HG03432 (cell line): ENCODE data around the gene PLXNB1.

Experiments
- ATAC-seq: cut with Tn5 transposase; IDR thresholded peaks from one replicate; pipeline ENCODE4 v1.9.1; 2021; ENCODE audit warnings: mild to moderate bottlenecking, moderate library complexity; ENCODE audit not compliant: unreplicated experiment

The PLXNB1 gene

DNA sequence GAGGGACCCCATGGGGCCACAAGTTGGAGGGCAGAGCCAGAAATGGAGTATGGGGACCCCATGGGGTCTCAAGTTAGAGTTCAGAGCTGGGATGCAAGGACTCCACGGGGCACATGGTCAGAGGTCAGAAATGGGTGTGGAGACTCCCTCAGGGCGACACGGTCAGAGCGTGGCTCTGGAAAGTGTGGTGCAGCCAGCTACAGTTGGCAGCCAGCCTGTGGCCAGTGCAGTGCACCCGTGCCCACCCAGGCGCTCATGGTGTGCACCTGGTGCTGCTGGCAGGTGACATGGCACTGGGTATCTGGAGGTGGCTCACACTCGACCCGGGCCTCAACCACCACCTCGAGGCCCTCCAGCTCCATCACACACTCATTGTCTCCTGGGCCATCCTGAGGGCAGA lies 11.2 kb downstream of the PLXNB1 start:
- ATAC-seq: no peak

DNA sequence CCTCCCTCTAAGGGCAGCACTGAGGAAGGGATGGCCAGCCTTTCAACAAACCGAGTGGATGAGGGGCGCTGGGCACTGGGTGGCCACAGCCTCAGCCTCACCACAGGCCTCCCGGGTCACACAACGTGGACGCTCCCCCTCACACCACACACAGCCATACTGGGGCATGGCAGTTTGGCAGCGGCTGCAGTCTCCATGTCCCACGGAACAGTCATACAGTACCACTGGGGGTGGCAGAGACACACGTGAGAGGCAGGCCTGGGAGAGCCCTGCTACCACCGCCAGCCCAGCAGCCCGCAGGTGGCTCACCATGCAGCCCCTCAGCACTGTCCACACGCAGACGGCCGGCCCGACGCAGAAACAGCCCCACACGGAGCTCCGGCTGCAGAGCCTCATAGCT lies 11.7 kb downstream of the PLXNB1 start:
- ATAC-seq: no peak

GRCh38 chr3:48417529-48418108 lies 12.3 kb downstream of the PLXNB1 start:
- ATAC-seq: no peak

DNA sequence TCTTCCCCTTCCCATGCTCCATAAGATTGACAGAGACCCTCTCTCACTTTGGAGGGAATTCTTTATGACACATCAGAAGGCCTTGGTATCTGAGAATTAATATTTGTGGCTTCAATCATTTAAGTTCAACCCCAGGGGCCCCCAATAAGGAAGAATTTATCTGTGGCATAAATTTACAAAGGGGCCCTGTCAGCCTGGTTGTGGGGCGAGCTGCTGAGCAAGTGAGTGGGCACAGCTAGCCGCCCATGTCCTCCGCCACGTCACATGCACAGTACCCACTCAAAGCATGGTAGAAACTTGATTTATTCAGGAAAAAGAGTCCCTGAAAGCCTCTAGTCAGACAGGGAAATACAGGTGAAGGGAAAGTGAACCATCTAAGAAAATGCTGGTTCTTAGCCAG lies 13.3 kb downstream of the PLXNB1 start:
- no peak for ATAC-seq

- ATAC-seq: no peak
These were observed 13.8 kb downstream of the PLXNB1 start for GRCh38 chr3:48416091-48416505.

- ATAC-seq: no peak
These were observed 14.5 kb downstream of the PLXNB1 start for GRCh38 chr3:48415251-48415953.

- ATAC-seq: no peak
These were observed 15.3 kb downstream of the PLXNB1 start for GRCh38 chr3:48414376-48415250.

GRCh38 chr3:48413611-48414010 lies 16.3 kb downstream of the PLXNB1 start:
- no peak for ATAC-seq

DNA sequence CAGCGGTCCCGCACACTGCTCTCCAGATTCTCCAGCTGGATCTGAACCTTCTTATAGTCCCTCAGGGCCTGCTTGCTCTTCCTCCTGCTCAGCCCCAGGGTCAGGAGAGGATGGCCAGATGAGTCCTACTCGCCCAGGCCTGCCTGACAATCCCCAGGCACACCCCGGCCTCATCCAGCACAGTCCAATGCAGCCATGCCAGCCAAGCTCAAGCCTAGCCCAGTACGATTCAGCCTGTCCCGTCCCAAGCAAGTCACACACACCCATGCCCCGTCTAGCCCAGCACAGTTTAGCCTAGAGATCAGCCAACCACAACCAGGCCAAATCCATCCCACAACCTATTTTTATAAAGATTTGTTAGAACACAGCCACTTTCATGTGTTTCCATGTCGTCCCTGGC lies 16.8 kb downstream of the PLXNB1 start:
- no peak for ATAC-seq

DNA sequence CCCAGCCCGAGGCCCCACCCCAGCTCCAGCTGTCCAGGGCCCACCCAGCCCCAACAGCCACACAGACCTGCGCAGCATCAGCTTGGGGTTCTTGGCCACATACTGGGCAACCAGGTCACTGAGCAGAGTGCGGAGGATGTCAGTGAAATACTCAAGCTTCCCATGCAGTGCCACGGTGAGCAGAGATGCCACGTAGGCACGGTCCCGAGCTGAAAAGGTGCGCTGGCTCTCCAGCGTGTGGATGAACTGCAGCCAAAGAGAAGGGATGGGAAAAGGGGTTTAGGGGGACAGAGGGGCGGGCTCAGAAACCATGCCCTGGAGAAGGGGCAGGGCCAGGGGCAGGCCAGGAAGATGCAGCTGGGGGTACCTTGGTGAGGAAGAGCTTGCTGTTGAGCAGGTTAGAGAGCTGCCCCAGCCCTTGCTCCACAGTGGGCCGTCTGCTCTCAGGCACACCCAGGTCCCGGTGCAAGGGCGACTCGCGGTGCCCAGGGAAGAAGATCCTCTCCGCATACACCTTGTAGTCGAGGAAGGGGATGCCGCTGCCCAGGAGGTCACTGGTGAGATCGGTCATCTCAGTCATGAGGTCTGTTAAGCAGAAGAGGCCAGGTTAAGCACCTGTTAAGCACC lies 17.4 kb downstream of the PLXNB1 start:
- no peak for ATAC-seq

GRCh38 chr3:48411606-48412374 lies 18.1 kb downstream of the PLXNB1 start:
- ATAC-seq: no peak

DNA sequence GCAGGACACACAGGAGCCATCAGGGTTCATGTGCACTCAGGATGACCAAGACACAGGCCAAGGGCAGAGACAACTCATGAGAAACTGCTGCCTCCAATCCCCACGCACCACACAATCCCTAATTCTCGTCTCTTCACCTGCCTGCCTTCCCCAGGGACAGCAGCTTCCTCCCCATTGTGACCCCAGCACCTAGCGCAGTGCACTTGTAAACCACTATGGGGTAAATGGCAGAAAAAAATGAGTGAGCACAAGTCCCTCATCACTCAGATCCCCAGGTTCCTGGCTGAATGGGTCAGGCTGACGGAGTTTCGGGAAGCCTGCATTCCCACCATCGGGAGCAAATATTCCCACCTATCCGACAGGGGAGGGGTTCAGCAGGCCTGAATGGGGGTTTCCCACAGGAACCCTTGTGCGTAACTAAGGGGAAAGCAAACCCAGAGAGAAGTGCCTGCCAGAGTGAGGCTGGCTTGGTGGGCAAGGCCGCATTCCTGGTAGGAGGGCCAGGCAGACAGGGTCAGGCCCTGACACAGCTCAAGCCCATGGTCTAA lies 18.8 kb downstream of the PLXNB1 start:
- ATAC-seq: no peak

DNA sequence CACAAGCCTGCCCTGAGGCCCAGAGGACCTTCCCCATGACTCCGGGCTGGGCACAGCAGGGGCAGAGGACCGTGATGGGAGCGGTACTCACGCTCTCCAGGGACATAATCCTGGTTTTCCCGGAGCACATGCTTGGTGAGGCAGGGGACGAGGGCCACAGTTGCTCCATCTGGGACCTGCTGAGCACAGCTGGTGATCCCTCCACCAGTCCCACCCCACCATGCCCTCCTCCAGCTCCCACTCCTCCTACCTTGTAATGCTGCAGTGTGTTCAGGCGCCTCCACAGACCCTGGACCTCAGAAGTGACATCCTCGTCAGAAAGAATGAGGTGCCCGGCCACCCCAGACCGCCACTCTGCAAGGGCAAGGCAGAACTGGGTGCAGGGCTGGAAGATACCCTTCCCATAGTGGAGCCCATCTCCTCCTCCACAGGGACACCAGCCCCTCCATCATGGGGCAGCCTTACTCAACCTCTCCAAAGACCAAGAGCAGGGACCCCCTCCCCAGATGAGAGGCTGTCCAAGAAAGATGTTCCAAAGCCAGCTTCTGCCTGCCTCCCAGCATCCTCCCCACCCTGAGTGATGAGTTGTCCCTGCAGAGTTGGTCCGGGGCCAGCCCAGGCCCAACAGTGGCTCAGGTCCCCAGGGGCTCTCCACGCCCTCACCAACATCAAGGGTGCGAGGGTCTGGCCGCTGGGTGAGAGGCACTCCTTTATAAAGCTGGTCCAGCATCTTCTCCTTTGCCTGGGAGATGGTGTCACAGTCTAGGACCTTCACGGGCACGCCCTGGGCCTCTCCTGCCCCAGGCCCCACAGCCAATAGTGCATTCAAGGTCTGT lies 19.5 kb downstream of the PLXNB1 start:
- no peak for ATAC-seq

DNA sequence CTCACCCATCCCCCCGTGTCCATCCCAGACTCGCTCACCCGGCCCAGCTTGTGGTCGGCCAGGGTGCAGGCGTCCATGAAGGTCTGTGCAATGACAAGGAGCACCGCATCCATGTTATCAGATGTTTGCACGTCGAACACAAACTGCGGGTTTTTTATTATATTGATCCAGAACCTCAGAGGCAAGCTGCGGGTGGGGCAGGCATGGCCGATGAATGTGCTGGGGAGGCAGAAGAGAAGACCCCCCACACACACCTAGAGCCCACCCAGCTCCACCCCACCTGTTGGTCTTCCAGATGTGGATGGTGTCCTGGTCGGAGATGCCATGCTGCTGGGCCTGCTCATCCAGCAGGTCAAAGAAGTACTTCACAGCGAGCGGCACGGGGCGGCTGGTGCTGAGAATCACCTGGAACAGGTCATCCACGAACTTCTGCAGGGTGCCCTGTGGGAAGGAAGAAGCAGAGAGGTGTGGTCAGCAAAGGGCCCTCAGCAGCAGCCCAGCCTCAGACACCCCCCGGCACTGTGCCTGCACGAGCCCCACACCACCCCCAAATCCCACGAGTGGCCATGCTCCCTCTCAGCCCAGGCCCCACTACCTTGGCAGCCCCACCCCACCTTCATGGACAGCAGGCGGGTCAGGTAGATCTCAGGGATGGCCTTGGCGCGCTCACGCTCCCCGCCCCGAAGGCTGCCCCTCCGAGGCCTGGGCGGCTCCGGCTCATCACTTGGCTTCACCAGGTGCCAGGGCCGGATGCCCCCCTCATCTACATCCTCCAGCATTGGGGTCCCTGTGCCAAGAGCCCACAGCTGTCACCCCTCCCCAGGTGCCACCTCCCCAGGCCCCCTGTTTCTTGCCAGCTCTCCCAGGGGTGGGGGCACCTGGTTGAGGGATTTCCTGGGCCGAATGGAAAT lies 20.3 kb downstream of the PLXNB1 start:
- no peak for ATAC-seq

- no peak for ATAC-seq
These were observed 21.0 kb downstream of the PLXNB1 start for GRCh38 chr3:48408823-48409281.

GRCh38 chr3:48407542-48408099 lies 22.3 kb downstream of the PLXNB1 start:
- ATAC-seq: no peak

- no peak for ATAC-seq
These were observed 23.1 kb downstream of the PLXNB1 start for GRCh38 chr3:48406443-48407431.
